Measurements from ENCODE around the gene BIN1. TPM values are rescaled to one million over a fixed set of nuclear protein-coding genes. Genes with fewer than 3 reads are reported as not detected.

The BIN1 gene
- total RNA-seq, 4 donors from 2014 or later, result 1,150 to 2,167 (median 1,736) TPM

GRCh38 chr2:127133793-127134192 lies 26.8 kb upstream of the BIN1 start:
- no peak for DNase-seq

GRCh38 chr2:127130421-127130820 lies 23.5 kb upstream of the BIN1 start:
- Histone ChIP-seq H3K9me3 (no peaks in the 10 kb centered on the region), H3K27ac (no peak overlapping the region), H3K27me3 (no peaks in the 10 kb centered on the region), H3K36me3 (no peaks in the 10 kb centered on the region), H3K4me3 (no peak overlapping the region), H3K4me1 (peaks cover 6 to 7% of the 10 kb centered on the region in 2 donors)
- intact Hi-C loops (cut with DNase I; ENCODE audit: low total_unique reads) (no loop called here), in situ Hi-C loops (cut with MboI; ENCODE audit: low sequenced_read_pairs in 4 of 4) (no loop called here)
- ATAC-seq (no peak), DNase-seq (no peak)
- TF ChIP-seq CTCF (IDR thresholded peaks at IDR 0.05 in 4 of 5, conservative IDR thresholded peaks at IDR 0.05 in 1 of 5) (no peak), POLR2A (IDR thresholded peaks at IDR 0.05) (no peak)

More at GRCh38 chr2:127133793-127134192, 26.8 kb upstream of the BIN1 start:
- Histone ChIP-seq H3K9me3 (no peaks in the 10 kb centered on the region), H3K27ac (no peak overlapping the region), H3K27me3 (no peaks in the 10 kb centered on the region), H3K36me3 (no peaks in the 10 kb centered on the region), H3K4me1 (peaks cover 10% of the 10 kb centered on the region in 2 donors), H3K4me3 (no peak overlapping the region)
- intact Hi-C loops (cut with DNase I; ENCODE audit: low total_unique reads), result no loop called here
- in situ Hi-C loops (cut with MboI; ENCODE audit: low sequenced_read_pairs in 4 of 4), result no loop called here
- TF ChIP-seq POLR2A (IDR thresholded peaks at IDR 0.05) (no peak), CTCF (IDR thresholded peaks at IDR 0.05 in 4 of 5, conservative IDR thresholded peaks at IDR 0.05 in 1 of 5) (no peak)
- no peak for ATAC-seq

GRCh38 chr2:127129937-127130336 lies 23.0 kb upstream of the BIN1 start:
- Histone ChIP-seq H3K27me3 (no peaks in the 10 kb centered on the region), H3K36me3 (no peaks in the 10 kb centered on the region), H3K4me3 (no peak overlapping the region), H3K4me1 (peaks cover 1 to 2% of the 10 kb centered on the region in 2 donors), H3K9me3 (no peaks in the 10 kb centered on the region), H3K27ac (no peak overlapping the region)
- intact Hi-C loops (cut with DNase I; ENCODE audit: low total_unique reads), result no loop called here
- DNase-seq, result no peak
- ATAC-seq, result no peak
- no peak for TF ChIP-seq POLR2A (IDR thresholded peaks at IDR 0.05)
- no peak for TF ChIP-seq CTCF (IDR thresholded peaks at IDR 0.05 in 4 of 5, conservative IDR thresholded peaks at IDR 0.05 in 1 of 5)
- in situ Hi-C loops (cut with MboI; ENCODE audit: low sequenced_read_pairs in 4 of 4), result no loop called here

GRCh38 chr2:127128445-127128904 lies 21.5 kb upstream of the BIN1 start:
- intact Hi-C loops (cut with DNase I; ENCODE audit: low total_unique reads) (no loop called here), in situ Hi-C loops (cut with MboI; ENCODE audit: low sequenced_read_pairs in 4 of 4) (no loop called here)
- Histone ChIP-seq H3K27me3 (no peaks in the 10 kb centered on the region), H3K36me3 (no peaks in the 10 kb centered on the region), H3K27ac (no peak overlapping the region), H3K9me3 (no peaks in the 10 kb centered on the region), H3K4me3 (no peak overlapping the region), H3K4me1 (no peaks in the 10 kb centered on the region)
- DNase-seq (no peak), ATAC-seq (no peak)
- TF ChIP-seq POLR2A (IDR thresholded peaks at IDR 0.05), result no peak
- no peak for TF ChIP-seq CTCF (IDR thresholded peaks at IDR 0.05 in 4 of 5, conservative IDR thresholded peaks at IDR 0.05 in 1 of 5)

GRCh38 chr2:127125821-127126220 lies 18.9 kb upstream of the BIN1 start:
- H3K4me3 ChIP-seq, result no peak overlapping the region
- intact Hi-C loops (cut with DNase I; ENCODE audit: low total_unique reads), result no loop called here
- in situ Hi-C loops (cut with MboI; ENCODE audit: low sequenced_read_pairs in 4 of 4), result no loop called here
- ATAC-seq, result no peak
- no peaks in the 10 kb centered on the region for H3K9me3 ChIP-seq
- H3K27me3 ChIP-seq, result no peaks in the 10 kb centered on the region
- H3K4me1 ChIP-seq, result no peaks in the 10 kb centered on the region
- TF ChIP-seq CTCF (IDR thresholded peaks at IDR 0.05 in 4 of 5, conservative IDR thresholded peaks at IDR 0.05 in 1 of 5), result no peak
- TF ChIP-seq POLR2A (IDR thresholded peaks at IDR 0.05), result no peak
- no peak for DNase-seq
- no peak overlapping the region for H3K27ac ChIP-seq
- H3K36me3 ChIP-seq, result no peaks in the 10 kb centered on the region

All from gastrocnemius medialis (tissue), 4 donors.